DOHH2 (cell line): ENCODE results near the gene RILPL1.

Experiments used
- EZH2phosphoT487 ChIP-seq: fragments of 200-600 bp; sonication (generic); IDR thresholded peaks from 2 replicates; pipeline ENCODE4 v1.6.1; 2017; ENCODE audit warnings: borderline replicate concordance, mild to moderate bottlenecking, antibody characterized with exemption, low read length, moderate library complexity, mixed read lengths
- TF ChIP-seq, protein P1 (sequence below): fragments of 200-600 bp; sonication (generic); IDR thresholded peaks from one replicate; pipeline ENCODE4 v1.5.1; 2014; ENCODE audit warnings: antibody characterized with exemption, mild to moderate bottlenecking, low read depth, low read length; ENCODE audit not compliant: poor library complexity, severe bottlenecking

DNA sequence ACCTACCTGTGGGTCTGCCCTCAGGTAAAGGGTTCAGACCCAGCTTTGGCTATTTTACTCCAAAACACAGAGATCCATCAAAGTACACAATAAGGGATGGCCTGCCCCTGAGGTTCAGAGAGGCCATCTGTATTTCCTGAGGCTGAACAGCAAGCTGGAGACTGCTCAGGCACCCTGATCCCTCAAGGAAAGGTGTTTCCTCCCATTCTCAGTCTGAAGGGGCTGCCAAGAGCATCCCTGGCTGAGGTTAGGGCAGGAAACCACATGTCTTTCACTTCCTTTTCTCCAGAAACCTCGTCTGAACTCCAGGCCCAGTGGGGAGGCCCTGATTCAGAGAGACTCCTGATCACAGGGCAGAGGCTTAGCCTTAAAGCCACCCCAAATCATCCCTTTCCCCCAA is 1.5 kb downstream of the RILPL1 start:
- TF ChIP-seq, protein P1, sequence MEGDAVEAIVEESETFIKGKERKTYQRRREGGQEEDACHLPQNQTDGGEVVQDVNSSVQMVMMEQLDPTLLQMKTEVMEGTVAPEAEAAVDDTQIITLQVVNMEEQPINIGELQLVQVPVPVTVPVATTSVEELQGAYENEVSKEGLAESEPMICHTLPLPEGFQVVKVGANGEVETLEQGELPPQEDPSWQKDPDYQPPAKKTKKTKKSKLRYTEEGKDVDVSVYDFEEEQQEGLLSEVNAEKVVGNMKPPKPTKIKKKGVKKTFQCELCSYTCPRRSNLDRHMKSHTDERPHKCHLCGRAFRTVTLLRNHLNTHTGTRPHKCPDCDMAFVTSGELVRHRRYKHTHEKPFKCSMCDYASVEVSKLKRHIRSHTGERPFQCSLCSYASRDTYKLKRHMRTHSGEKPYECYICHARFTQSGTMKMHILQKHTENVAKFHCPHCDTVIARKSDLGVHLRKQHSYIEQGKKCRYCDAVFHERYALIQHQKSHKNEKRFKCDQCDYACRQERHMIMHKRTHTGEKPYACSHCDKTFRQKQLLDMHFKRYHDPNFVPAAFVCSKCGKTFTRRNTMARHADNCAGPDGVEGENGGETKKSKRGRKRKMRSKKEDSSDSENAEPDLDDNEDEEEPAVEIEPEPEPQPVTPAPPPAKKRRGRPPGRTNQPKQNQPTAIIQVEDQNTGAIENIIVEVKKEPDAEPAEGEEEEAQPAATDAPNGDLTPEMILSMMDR = no peak
- no peak for TF ChIP-seq EZH2phosphoT487
